ENCODE measurements around the gene MAP3K7.

GRCh38 chr6:90508753-90509152 lies 78.1 kb downstream of the MAP3K7 start:
- TF ChIP-seq EZH2phosphoT487 (IDR thresholded peaks at IDR 0.05; ENCODE audit: borderline replicate concordance): no peak
- no peak for TF ChIP-seq SP1 (IDR thresholded peaks at IDR 0.05; ENCODE audit: low read depth)
- no peak for TF ChIP-seq POLR2AphosphoS5 (IDR thresholded peaks at IDR 0.05; ENCODE audit: low read depth, low read length)
- TF ChIP-seq CTCF (IDR thresholded peaks at IDR 0.05 in 2 of 3, conservative IDR thresholded peaks at IDR 0.05 in 1 of 3; ENCODE audit: borderline replicate concordance in 1 of 3, insufficient read depth in 1 of 3, low read depth in 2 of 3, low read length in 2 of 3): no peak
- TF ChIP-seq JUND (IDR thresholded peaks at IDR 0.05): no peak
- peak; percentile 44; the same call in 1 of the 2 replicates for TF ChIP-seq RAD21 (IDR thresholded peaks at IDR 0.05; ENCODE audit: low read depth)

Data from HCT116 (cell line).